Mammary epithelial cell (primary cell): ENCODE measurements around the gene RFXAP.

ENCODE experiments used
- CTCF ChIP-seq, 2 donors: IDR thresholded peaks in 1 of 2; conservative IDR thresholded peaks in 1 of 2; 2 replicates each; pipeline ENCODE4 v1.5.1; 2011 to 2012; ENCODE audit warnings: inconsistent platforms in 2 of 2, low read length in 2 of 2, mild to moderate bottlenecking in 2 of 2, control low read depth in 1 of 2, low read depth in 1 of 2; ENCODE audit not compliant: insufficient read depth in 1 of 2; ENCODE audit errors: extremely low read depth in 1 of 2
- EZH2 ChIP-seq: IDR thresholded peaks from 2 replicates; pipeline ENCODE4 v1.6.1; 2012; ENCODE audit warnings: low read length, inconsistent platforms, borderline replicate concordance

- TF ChIP-seq EZH2 (no peak), CTCF (conservative IDR thresholded peaks at IDR 0.05 in 1 of 2, IDR thresholded peaks at IDR 0.05 in 1 of 2; ENCODE audit: extremely low read depth in 1 of 2, insufficient read depth in 1 of 2, low read depth in 1 of 2, low read length in 2 of 2) (no peak)
Measured at GRCh38 chr13:36837354-36838092, 18.5 kb downstream of the RFXAP start.
